GM21390 (cell line): ENCODE data around the gene MLF1.
"Not testable (repeated sequence)": the region's sequence is repeated elsewhere in the genome, so short reads cannot be mapped to it uniquely, and the experiment has no call there.

Source experiments
- ATAC-seq: cut with Tn5 transposase; IDR thresholded peaks from one replicate; pipeline ENCODE4 v1.9.1; 2021; ENCODE audit not compliant: unreplicated experiment

The MLF1 gene

GRCh38 chr3:158570999-158571702, at the start of gene MLF1:
Gene MLF1 (plus strand): TSS chr3:158571194. CDS start chr3:158571301, 107 bp downstream.
- peak; percentile 100 for ATAC-seq

GRCh38 chr3:158522221-158523136, 48.5 kb upstream of the MLF1 start:
- no peak for ATAC-seq

- no peak for ATAC-seq
Observed at GRCh38 chr3:158528076-158528674, 42.8 kb upstream of the MLF1 start.

GRCh38 chr3:158531334-158531733, 39.7 kb upstream of the MLF1 start:
- no peak for ATAC-seq

- no peak for ATAC-seq
Observed at GRCh38 chr3:158532099-158532734, 38.8 kb upstream of the MLF1 start.

- no peak for ATAC-seq
Observed at GRCh38 chr3:158535918-158536317, 35.1 kb upstream of the MLF1 start.

- no peak for ATAC-seq
Observed at GRCh38 chr3:158539414-158540014, 31.5 kb upstream of the MLF1 start.

GRCh38 chr3:158540066-158540465, 30.9 kb upstream of the MLF1 start:
- no peak for ATAC-seq

GRCh38 chr3:158548691-158549090, 22.3 kb upstream of the MLF1 start:
- no peak for ATAC-seq

GRCh38 chr3:158549938-158550337, 21.1 kb upstream of the MLF1 start:
- ATAC-seq: not testable (repeated sequence)

GRCh38 chr3:158552124-158552523, 18.9 kb upstream of the MLF1 start:
- no peak for ATAC-seq

GRCh38 chr3:158559504-158559903, 11.5 kb upstream of the MLF1 start:
- no peak for ATAC-seq

GRCh38 chr3:158560979-158561378, 10.0 kb upstream of the MLF1 start:
- ATAC-seq: no peak

GRCh38 chr3:158562674-158563073, 8.3 kb upstream of the MLF1 start:
- ATAC-seq: no peak

- no peak for ATAC-seq
Observed at GRCh38 chr3:158563076-158563475, 7.9 kb upstream of the MLF1 start.

- no peak for ATAC-seq
Observed at GRCh38 chr3:158565076-158565475, 5.9 kb upstream of the MLF1 start.

- no peak for ATAC-seq
Observed at GRCh38 chr3:158568784-158569183, 2.2 kb upstream of the MLF1 start.

- ATAC-seq: no peak
Observed at GRCh38 chr3:158569794-158570193, 1.2 kb upstream of the MLF1 start.

GRCh38 chr3:158571969-158572765, 1.2 kb downstream of the MLF1 start:
- ATAC-seq: no peak

- no peak for ATAC-seq
Observed at GRCh38 chr3:158572766-158573060, 1.7 kb downstream of the MLF1 start.
